Hepatocyte (in vitro differentiated cells): ENCODE data around the gene ARPC1A. TPM values are rescaled to one million over a fixed set of nuclear protein-coding genes. Genes with fewer than 3 reads are reported as not detected.

Source experiments
- DNase-seq: peaks from one replicate; pipeline ENCODE4 v3.0.0-alpha.2; 2016; ENCODE audit warnings: low spot score
- H2AFZ ChIP-seq: fragments of 200-600 bp; sonication (generic); 2 replicates; pipeline ENCODE4 v1.6.0; 2016; ENCODE audit warnings: antibody characterized with exemption, mild to moderate bottlenecking
- H3K27ac ChIP-seq: fragments of 200-600 bp; sonication (generic); 2 replicates; pipeline ENCODE4 v1.5.1; 2016; ENCODE audit warnings: mild to moderate bottlenecking
- H3K27me3 ChIP-seq: fragments of 200-600 bp; sonication (generic); 2 replicates; pipeline ENCODE4 v1.6.1; 2016
- H3K36me3 ChIP-seq: fragments of 200-600 bp; sonication (generic); replicated peaks from 2 replicates; pipeline ENCODE4 v1.5.1; 2016; ENCODE audit warnings: low read depth; ENCODE audit not compliant: insufficient read depth
- H3K4me1 ChIP-seq: fragments of 200-600 bp; sonication (generic); 2 replicates; pipeline ENCODE4 v1.5.1; 2016; ENCODE audit warnings: mild to moderate bottlenecking, moderate library complexity; ENCODE audit not compliant: insufficient read depth
- H3K4me2 ChIP-seq: fragments of 200-600 bp; sonication (generic); 2 replicates; pipeline ENCODE4 v1.6.0; 2016
- H3K4me3 ChIP-seq: fragments of 200-600 bp; sonication (generic); 2 replicates; pipeline ENCODE4 v1.5.1; 2016; ENCODE audit warnings: mild to moderate bottlenecking
- H3K79me2 ChIP-seq: fragments of 200-600 bp; sonication (generic); 2 replicates; pipeline ENCODE4 v1.6.0; 2017; ENCODE audit warnings: mild to moderate bottlenecking
- H3K9me2 ChIP-seq: fragments of 200-600 bp; sonication (generic); replicated peaks from 2 replicates; pipeline ENCODE4 v1.6.0; 2017; ENCODE audit warnings: mild to moderate bottlenecking; ENCODE audit not compliant: insufficient read depth
- H3K9me3 ChIP-seq: fragments of 200-600 bp; sonication (generic); 2 replicates; pipeline ENCODE4 v1.5.1; 2016; ENCODE audit warnings: low read depth, mild to moderate bottlenecking
- H4K20me1 ChIP-seq: fragments of 200-600 bp; sonication (generic); 2 replicates; pipeline ENCODE4 v1.6.0; 2016; ENCODE audit warnings: mild to moderate bottlenecking; ENCODE audit not compliant: insufficient read depth, poor library complexity, severe bottlenecking
- EZH2 ChIP-seq: fragments of 200-600 bp; sonication (generic); IDR thresholded peaks from 2 replicates; pipeline ENCODE4 v1.6.1; 2016; ENCODE audit warnings: antibody characterized with exemption, mild to moderate bottlenecking, borderline replicate concordance
- EZH2phosphoT487 ChIP-seq: fragments of 200-600 bp; sonication (generic); IDR thresholded peaks from one replicate; pipeline ENCODE4 v1.6.1; 2018; ENCODE audit warnings: antibody characterized with exemption, mild to moderate bottlenecking, low read depth, moderate library complexity; ENCODE audit not compliant: unreplicated experiment, severe bottlenecking
- WGBS: methylation state at CpG from one replicate; pipeline ENCODE4 v1.1.6; 2016; ENCODE audit warnings: low lambda C conversion rate; ENCODE audit errors: missing lambda C conversion rate; 5-methylcytosine and 5-hydroxymethylcytosine counted together
- polyA plus RNA-seq: library from polyadenylated mRNA; unstranded; fragments of >200 nt; fragmentation: Nextera tagmentation; extraction: Ambion mirVana; gene quantifications from 2 replicates; pipeline ENCODE4 v1.2.1, GENCODE V29; 2016
- total RNA-seq: library from RNA; depleted of rRNA; stranded (reverse); fragments of >200 nt; gene quantifications from 2 replicates; pipeline ENCODE4 v1.2.3, GENCODE V29; 2014
- TF ChIP-seq, protein P1 (sequence below): fragments of 200-600 bp; sonication (generic); IDR thresholded peaks from 2 replicates; pipeline ENCODE4 v1.5.1; 2016; ENCODE audit warnings: antibody characterized with exemption, mild to moderate bottlenecking; ENCODE audit not compliant: poor library complexity

ARPC1A gene
- total and polyA plus RNA-seq, 2 experiments from 2014 or later: 166 to 190 TPM

- Histone ChIP-seq H3K36me3 (no peaks in the 10 kb centered on the region), H3K27ac (peak overlapping the region; percentile 95), H2AFZ (peak overlapping the region; percentile 72), H3K4me1 (peaks cover 23% of the 10 kb centered on the region), H3K4me3 (peak overlapping the region; percentile 57), H3K9me3 (no peaks in the 10 kb centered on the region), H3K79me2 (peaks cover 77% of the 10 kb centered on the region), H4K20me1 (peaks cover 31% of the 10 kb centered on the region), H3K27me3 (no peaks in the 10 kb centered on the region), H3K9me2 (no peaks in the 10 kb centered on the region), H3K4me2 (peak overlapping the region; percentile 87)
- WGBS: 1% methylated on average over 28 of the region's 28 CpGs
- peak; percentile 78 for DNase-seq
- TF ChIP-seq, protein P1, sequence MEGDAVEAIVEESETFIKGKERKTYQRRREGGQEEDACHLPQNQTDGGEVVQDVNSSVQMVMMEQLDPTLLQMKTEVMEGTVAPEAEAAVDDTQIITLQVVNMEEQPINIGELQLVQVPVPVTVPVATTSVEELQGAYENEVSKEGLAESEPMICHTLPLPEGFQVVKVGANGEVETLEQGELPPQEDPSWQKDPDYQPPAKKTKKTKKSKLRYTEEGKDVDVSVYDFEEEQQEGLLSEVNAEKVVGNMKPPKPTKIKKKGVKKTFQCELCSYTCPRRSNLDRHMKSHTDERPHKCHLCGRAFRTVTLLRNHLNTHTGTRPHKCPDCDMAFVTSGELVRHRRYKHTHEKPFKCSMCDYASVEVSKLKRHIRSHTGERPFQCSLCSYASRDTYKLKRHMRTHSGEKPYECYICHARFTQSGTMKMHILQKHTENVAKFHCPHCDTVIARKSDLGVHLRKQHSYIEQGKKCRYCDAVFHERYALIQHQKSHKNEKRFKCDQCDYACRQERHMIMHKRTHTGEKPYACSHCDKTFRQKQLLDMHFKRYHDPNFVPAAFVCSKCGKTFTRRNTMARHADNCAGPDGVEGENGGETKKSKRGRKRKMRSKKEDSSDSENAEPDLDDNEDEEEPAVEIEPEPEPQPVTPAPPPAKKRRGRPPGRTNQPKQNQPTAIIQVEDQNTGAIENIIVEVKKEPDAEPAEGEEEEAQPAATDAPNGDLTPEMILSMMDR: no peak
- TF ChIP-seq EZH2: no peak
- TF ChIP-seq EZH2phosphoT487: no peak
Observed at GRCh38 chr7:99407872-99408378, 82.2 kb downstream of the ARPC1A start.

- Histone ChIP-seq H3K4me3 (peak within 1 kb of the TSS; percentile 57), H3K79me2 (peaks cover 83% of the 10 kb centered on the region), H2AFZ (peak within 1 kb of the TSS; percentile 72), H3K27ac (peak within 1 kb of the TSS; percentile 95), H3K4me1 (peaks cover 23% of the 10 kb centered on the region), H3K9me2 (no peaks in the 10 kb centered on the region), H3K9me3 (no peaks in the 10 kb centered on the region), H4K20me1 (peaks cover 31% of the 10 kb centered on the region), H3K27me3 (no peaks in the 10 kb centered on the region), H3K4me2 (peak within 1 kb of the TSS; percentile 87), H3K36me3 (no peaks in the 10 kb centered on the region)
- TF ChIP-seq EZH2 (no peak), EZH2phosphoT487 (no peak)
- TF ChIP-seq, protein P1: no peak
- peak; percentile 94 for DNase-seq
- under 1% methylated on average over 68 of the region's 72 CpGs for WGBS
Observed at GRCh38 chr7:99408379-99409191, 82.9 kb downstream of the ARPC1A start, which contains the start of the genes BUD31 and PDAP1. Gene BUD31, plus strand, starts transcription at chr7:99408969. Its CDS starts 2,124 bp downstream, at chr7:99411093. Gene PDAP1, minus strand, starts transcription at chr7:99408597. Its CDS starts 49 bp downstream, at chr7:99408548.

GRCh38 chr7:99409192-99409572 lies 83.5 kb downstream of the ARPC1A start:
- under 1% methylated on average over 18 of the region's 18 CpGs for WGBS
- Histone ChIP-seq H3K27ac (peak overlapping the region; percentile 95), H3K36me3 (peaks cover under 1% of the 10 kb centered on the region), H3K9me2 (no peaks in the 10 kb centered on the region), H4K20me1 (peaks cover 27% of the 10 kb centered on the region), H3K4me2 (peak overlapping the region; percentile 87), H2AFZ (peak overlapping the region; percentile 26), H3K4me3 (peak overlapping the region; percentile 39), H3K79me2 (peaks cover 86% of the 10 kb centered on the region), H3K4me1 (peaks cover 23% of the 10 kb centered on the region), H3K9me3 (no peaks in the 10 kb centered on the region), H3K27me3 (no peaks in the 10 kb centered on the region)
- no peak for DNase-seq
- TF ChIP-seq, protein P1: no peak
- no peak for TF ChIP-seq EZH2phosphoT487
